Endothelial cell of umbilical vein (primary cell): Measurements from ENCODE around the gene CIB2.

ENCODE experiments used
- EZH2 ChIP-seq: IDR thresholded peaks from 2 replicates; pipeline ENCODE4 v1.6.1; 2012; ENCODE audit warnings: borderline replicate concordance, low read depth, mild to moderate bottlenecking, moderate library complexity, low read length, inconsistent platforms; ENCODE audit not compliant: severe bottlenecking
- POLR2A ChIP-seq: IDR thresholded peaks from 2 replicates; pipeline ENCODE4 v1.6.1; 2012; ENCODE audit warnings: low read depth, mild to moderate bottlenecking, control low read depth, low read length
- POLR2AphosphoS5 ChIP-seq: IDR thresholded peaks from 2 replicates; pipeline ENCODE4 v1.6.1; 2012; ENCODE audit warnings: low read depth, mild to moderate bottlenecking, control low read depth, low read length, moderate library complexity; ENCODE audit not compliant: insufficient read depth
- TF ChIP-seq, protein P1 (sequence below), 2 donors: IDR thresholded peaks; 1 replicate in 1 of 2; 2 replicates in 1 of 2; pipeline ENCODE4 v1.5.1; 2011; ENCODE audit warnings: low read length in 2 of 2, mild to moderate bottlenecking in 2 of 2, moderate library complexity in 2 of 2, control low read depth in 1 of 2, inconsistent platforms in 1 of 2, low read depth in 1 of 2; ENCODE audit not compliant: insufficient read depth in 1 of 2; ENCODE audit errors: extremely low read depth in 1 of 2

DNA sequence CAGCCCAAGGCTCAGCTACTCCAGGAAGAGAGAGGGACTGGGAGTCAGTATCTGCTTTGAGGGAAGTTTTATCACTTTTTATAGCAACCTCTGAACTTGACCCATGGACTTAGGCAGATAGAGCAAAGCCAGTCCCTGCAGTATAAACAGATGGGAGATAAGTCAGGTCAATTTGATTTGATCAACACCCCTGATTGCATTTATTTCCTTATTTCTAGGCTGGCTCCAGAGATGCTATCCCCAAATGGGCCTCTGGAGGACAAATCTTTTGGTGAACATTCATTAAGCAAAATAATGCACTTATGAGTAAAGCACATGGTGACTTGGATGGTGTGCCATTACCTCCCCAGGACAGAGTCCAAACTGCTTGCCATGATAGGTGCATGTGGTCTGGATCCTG is 9.0 kb upstream of the CIB2 start:
- TF ChIP-seq, protein P1, sequence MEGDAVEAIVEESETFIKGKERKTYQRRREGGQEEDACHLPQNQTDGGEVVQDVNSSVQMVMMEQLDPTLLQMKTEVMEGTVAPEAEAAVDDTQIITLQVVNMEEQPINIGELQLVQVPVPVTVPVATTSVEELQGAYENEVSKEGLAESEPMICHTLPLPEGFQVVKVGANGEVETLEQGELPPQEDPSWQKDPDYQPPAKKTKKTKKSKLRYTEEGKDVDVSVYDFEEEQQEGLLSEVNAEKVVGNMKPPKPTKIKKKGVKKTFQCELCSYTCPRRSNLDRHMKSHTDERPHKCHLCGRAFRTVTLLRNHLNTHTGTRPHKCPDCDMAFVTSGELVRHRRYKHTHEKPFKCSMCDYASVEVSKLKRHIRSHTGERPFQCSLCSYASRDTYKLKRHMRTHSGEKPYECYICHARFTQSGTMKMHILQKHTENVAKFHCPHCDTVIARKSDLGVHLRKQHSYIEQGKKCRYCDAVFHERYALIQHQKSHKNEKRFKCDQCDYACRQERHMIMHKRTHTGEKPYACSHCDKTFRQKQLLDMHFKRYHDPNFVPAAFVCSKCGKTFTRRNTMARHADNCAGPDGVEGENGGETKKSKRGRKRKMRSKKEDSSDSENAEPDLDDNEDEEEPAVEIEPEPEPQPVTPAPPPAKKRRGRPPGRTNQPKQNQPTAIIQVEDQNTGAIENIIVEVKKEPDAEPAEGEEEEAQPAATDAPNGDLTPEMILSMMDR (IDR thresholded peaks at IDR 0.05; ENCODE audit: extremely low read depth in 1 of 2, insufficient read depth in 1 of 2, low read depth in 1 of 2, low read length in 2 of 2): no peak
- TF ChIP-seq EZH2: no peak
- TF ChIP-seq POLR2A: no peak
- no peak for TF ChIP-seq POLR2AphosphoS5
